Measurements from ENCODE around the gene TMEM221.

Gene TMEM221

GRCh38 chr19:17441241-17442021 lies 7.0 kb downstream of the TMEM221 start:
- no peak for DNase-seq (ENCODE audit: low spot score)

GRCh38 chr19:17436874-17437267 lies 11.6 kb downstream of the TMEM221 start:
- DNase-seq (ENCODE audit: low spot score) = no peak

GRCh38 chr19:17436094-17436873 lies 12.2 kb downstream of the TMEM221 start:
- no peak for DNase-seq (ENCODE audit: low spot score)

- no peak for DNase-seq (ENCODE audit: low spot score)
These were observed 13.2 kb downstream of the TMEM221 start for GRCh38 chr19:17435218-17435617.

GRCh38 chr19:17431417-17431816 lies 17.1 kb downstream of the TMEM221 start:
- no peak for DNase-seq (ENCODE audit: low spot score)

- no peak for DNase-seq (ENCODE audit: low spot score)
These were observed 18.8 kb downstream of the TMEM221 start for GRCh38 chr19:17429641-17430113.

- peak; percentile 92 for DNase-seq (ENCODE audit: low spot score)
These were observed 23.6 kb downstream of the TMEM221 start for GRCh38 chr19:17424743-17425365.

GRCh38 chr19:17423429-17424208 lies 24.8 kb downstream of the TMEM221 start:
- DNase-seq (ENCODE audit: low spot score) = no peak

GRCh38 chr19:17421942-17422341 lies 26.5 kb downstream of the TMEM221 start:
- DNase-seq (ENCODE audit: low spot score) = no peak

- DNase-seq (ENCODE audit: low spot score) = peak; percentile 72
These were observed 28.0 kb downstream of the TMEM221 start for GRCh38 chr19:17420475-17420924.

GRCh38 chr19:17419621-17420474 lies 28.6 kb downstream of the TMEM221 start, which contains the start of gene MVB12A:
Gene MVB12A (plus strand): TSS chr19:17420047. CDS start chr19:17420136, 89 bp downstream.
- peak; percentile 99 for DNase-seq (ENCODE audit: low spot score)

GRCh38 chr19:17419154-17419620 lies 29.3 kb downstream of the TMEM221 start:
- DNase-seq (ENCODE audit: low spot score) = no peak

GRCh38 chr19:17418710-17419109 lies 29.8 kb downstream of the TMEM221 start:
- no peak for DNase-seq (ENCODE audit: low spot score)

- no peak for DNase-seq (ENCODE audit: low spot score)
These were observed 33.3 kb downstream of the TMEM221 start for GRCh38 chr19:17415121-17415520.

GRCh38 chr19:17414097-17414496 lies 34.4 kb downstream of the TMEM221 start:
- no peak for DNase-seq (ENCODE audit: low spot score)

- DNase-seq (ENCODE audit: low spot score) = no peak
These were observed 36.7 kb downstream of the TMEM221 start for GRCh38 chr19:17411801-17412200.

- no peak for DNase-seq (ENCODE audit: low spot score)
These were observed 38.5 kb downstream of the TMEM221 start for GRCh38 chr19:17409990-17410389.

- DNase-seq (ENCODE audit: low spot score) = no peak
These were observed 41.6 kb downstream of the TMEM221 start for GRCh38 chr19:17406887-17407196.

- no peak for DNase-seq (ENCODE audit: low spot score)
These were observed 42.2 kb downstream of the TMEM221 start for GRCh38 chr19:17406046-17406886.

Measured in ecto neural progenitor cell (in vitro differentiated cells).